GM21717 (cell line): ENCODE data around the gene GTF2A2.

Experiments
- ATAC-seq: cut with Tn5 transposase; IDR thresholded peaks from one replicate; pipeline ENCODE4 v1.9.1; 2021; ENCODE audit warnings: mild to moderate bottlenecking, moderate library complexity; ENCODE audit not compliant: unreplicated experiment

The GTF2A2 gene

GRCh38 chr15:59609730-59610712 is 47.3 kb downstream of the GTF2A2 start:
- ATAC-seq, result no peak

GRCh38 chr15:59605994-59606393 is 51.3 kb downstream of the GTF2A2 start:
- no peak for ATAC-seq

- no peak for ATAC-seq
Measured at GRCh38 chr15:59598461-59598860, 58.9 kb downstream of the GTF2A2 start.

GRCh38 chr15:59596640-59597039 is 60.7 kb downstream of the GTF2A2 start:
- ATAC-seq, result no peak

- no peak for ATAC-seq
Measured at GRCh38 chr15:59595434-59595915, 61.8 kb downstream of the GTF2A2 start.

GRCh38 chr15:59594991-59595390 is 62.3 kb downstream of the GTF2A2 start:
- no peak for ATAC-seq

- no peak for ATAC-seq
Measured at GRCh38 chr15:59594493-59594942, 62.8 kb downstream of the GTF2A2 start.

GRCh38 chr15:59591356-59591755 is 66.0 kb downstream of the GTF2A2 start:
- no peak for ATAC-seq

- ATAC-seq, result no peak
Measured at GRCh38 chr15:59590027-59590426, 67.3 kb downstream of the GTF2A2 start.
